ENCODE results near the gene TYMP. TPM values are rescaled to one million over a fixed set of nuclear protein-coding genes. Genes with fewer than 3 reads are reported as not detected.

TYMP gene
- total and polyA plus RNA-seq, 2 of the 8 experiments (the other 6 are each of a cell fraction or from before 2014, with no cell fraction given): 0.43 to 0.48 TPM

- no peak overlapping the region for H3K9ac ChIP-seq (replicated peaks in 1 of 4; ENCODE audit: extremely low read depth in 1 of 4, low read depth in 3 of 4, low read length in 3 of 4)
- no peak overlapping the region for H2AFZ ChIP-seq (ENCODE audit: low read length)
- H3K27me3 ChIP-seq (replicated peaks in 1 of 4; ENCODE audit: control insufficient read depth in 3 of 4, extremely low read depth in 1 of 4, insufficient read depth in 3 of 4, low read length in 3 of 4): no peaks in the 10 kb centered on the region
- peaks cover under 1% of the 10 kb centered on the region; the same call in 1 of the 2 replicates for H3K79me1 ChIP-seq (ENCODE audit: low read depth, low read length)
- H4K91ac ChIP-seq (replicated peaks; ENCODE audit: insufficient read length, low read length): no peak overlapping the region
- POLR2A ChIA-PET (ENCODE audit: partially characterized antibody): interaction anchor here (1.3 to 5.4 kb wide), 3 partner anchors 11 to 131 kb away, joined by 3 to 37 read pairs (median 3); partner anchors contain the start of gene SYCE3
- DNase-seq (ENCODE audit: low read depth in 1 of 2, low spot score in 2 of 2): no peak
- no peak for FAIRE-seq
- no peak overlapping the region for H3K27ac ChIP-seq (ENCODE audit: low read depth, low read length)
- no peak overlapping the region for H2BK12ac ChIP-seq (ENCODE audit: low read depth, low read length)
- H4K5ac ChIP-seq (ENCODE audit: insufficient read length, low read depth, low read length): no peak overlapping the region
- 87% methylated on average over 5 of the region's 5 CpGs; no CpG with 5 or more reads in 1 of the 2 experiments for WGBS, 2 experiments (ENCODE audit: extremely low coverage in 1 of 2, insufficient coverage in 1 of 2, insufficient read length in 1 of 2, insufficient replicate concordance in 2 of 2, low coverage in 1 of 2, low lambda C conversion rate in 2 of 2, missing lambda C conversion rate in 1 of 2)
- CTCF ChIA-PET (ENCODE audit: partially characterized antibody): interaction anchor here (0.6 to 8.1 kb wide), 20 partner anchors 12 to 126 kb away, joined by 3 to 84 read pairs (median 6); partner anchors contain the start of genes SCO2 and SYCE3
- H3K14ac ChIP-seq (ENCODE audit: insufficient read length): no peak overlapping the region
- H2BK15ac ChIP-seq (ENCODE audit: low read length): no peak overlapping the region
- no peak overlapping the region for H3K4ac ChIP-seq (replicated peaks; ENCODE audit: insufficient read length, low read depth, low read length)
- H3K18ac ChIP-seq (ENCODE audit: extremely low read depth, low read length): no peak overlapping the region
- peaks cover 5 to 14% of the 10 kb centered on the region in 2 experiments for H4K20me1 ChIP-seq (replicated peaks in 1 of 2; ENCODE audit: control insufficient read depth in 1 of 2, insufficient read depth in 2 of 2, low read length in 2 of 2)
- no peak overlapping the region for H3K56ac ChIP-seq (replicated peaks; ENCODE audit: insufficient read length, low read depth, low read length)
- peaks cover 0 to 2% of the 10 kb centered on the region in 2 experiments; a peak in 1 of 4 replicates for H3K79me2 ChIP-seq (ENCODE audit: control insufficient read depth in 1 of 2, insufficient read depth in 2 of 2, low read length in 2 of 2)
- no peak overlapping the region for H2AK5ac ChIP-seq (ENCODE audit: low read depth, low read length)
- no peak overlapping the region for H2BK20ac ChIP-seq (ENCODE audit: low read length)
- no peak overlapping the region for H2BK5ac ChIP-seq (ENCODE audit: low read depth, low read length)
- TF ChIP-seq RAD21 (IDR thresholded peaks at IDR 0.05 in 1 of 2, conservative IDR thresholded peaks at IDR 0.05 in 1 of 2; ENCODE audit: low read depth in 2 of 2, low read length in 2 of 2): peak; percentile 75 to 79
- 0 out of 2 replicates have a peak, but pooled peaks have one; percentile 11 for TF ChIP-seq MAX (IDR thresholded peaks at IDR 0.05)
- no peak for TF ChIP-seq E2F6 (IDR thresholded peaks at IDR 0.05)
- TF ChIP-seq CTCF (IDR thresholded peaks at IDR 0.05; ENCODE audit: control extremely low read depth in 1 of 3, insufficient read depth in 1 of 3, low read depth in 1 of 3, low read length in 3 of 3): peak; percentile 40 to 93 (median 60)
- H3K4me1 ChIP-seq (replicated peaks in 1 of 4; ENCODE audit: control insufficient read depth in 3 of 4, insufficient read depth in 4 of 4, low read length in 3 of 4): no peaks in the 10 kb centered on the region
- H3K23me2 ChIP-seq (ENCODE audit: low read depth, low read length): no peaks in the 10 kb centered on the region
- no peak overlapping the region for H3K4me2 ChIP-seq (ENCODE audit: insufficient read depth in 1 of 2, low read depth in 2 of 2, low read length in 2 of 2)
- H2BK120ac ChIP-seq (replicated peaks; ENCODE audit: low read depth, low read length): no peak overlapping the region
- no peak overlapping the region for H3K4me3 ChIP-seq (ENCODE audit: extremely low read depth in 1 of 4, insufficient read depth in 2 of 4, low read depth in 3 of 4, low read length in 4 of 4)
- no peaks in the 10 kb centered on the region for H3K9me3 ChIP-seq (ENCODE audit: insufficient read depth in 2 of 2, low read depth in 1 of 2, low read length in 1 of 2)
- H3K36me3 ChIP-seq (ENCODE audit: control insufficient read depth in 2 of 4, insufficient read depth in 4 of 4, low read length in 3 of 4): peaks cover 6 to 22% (median 16%) of the 10 kb centered on the region in 4 experiments
- H3K23ac ChIP-seq (ENCODE audit: insufficient read length): no peak overlapping the region
- H4K8ac ChIP-seq (ENCODE audit: extremely low read depth, insufficient read depth, low read length): no peak overlapping the region
Measured at GRCh38 chr22:50576070-50576469, 46.3 kb upstream of the TYMP start.
